Measurements from ENCODE around the gene CIDEA. TPM values are rescaled to one million over a fixed set of nuclear protein-coding genes. Genes with fewer than 3 reads are reported as not detected.

Gene CIDEA
- total RNA-seq, 1 donor from 2014 or later: not detected

GRCh38 chr18:12305930-12306629 is 51.9 kb downstream of the CIDEA start:
- no peak for DNase-seq (ENCODE audit: low spot score in 2 of 2)
- intact Hi-C loops (cut with DNase I): loop anchor here (10.0 kb wide), 1 partner anchor 451 kb away; the partner anchor contains the start of gene CHMP1B
- no peak for TF ChIP-seq CTCF (IDR thresholded peaks at IDR 0.05)
- Histone ChIP-seq H3K27me3 (no peaks in the 10 kb centered on the region), H3K4me3 (peak overlapping the region in 1 of 2 donors; percentile 95), H3K27ac (no peak overlapping the region), H3K9me3 (no peaks in the 10 kb centered on the region), H3K36me3 (peaks cover 4 to 11% of the 10 kb centered on the region in 2 donors), H3K4me1 (peaks cover 14 to 15% of the 10 kb centered on the region in 2 donors)

- peak in 1 of 2 donors; percentile 84 for DNase-seq (ENCODE audit: low spot score in 2 of 2)
- peaks cover 15% of the 10 kb centered on the region in 2 donors for H3K4me1 ChIP-seq
- H3K27me3 ChIP-seq: no peaks in the 10 kb centered on the region
- H3K36me3 ChIP-seq: peaks cover 14 to 21% of the 10 kb centered on the region in 2 donors
- peak overlapping the region; percentile 97 to 98 for H3K27ac ChIP-seq
- intact Hi-C loops (cut with DNase I): loop anchor here (10.0 kb wide), 1 partner anchor 452 kb away; the partner anchor contains the start of gene CHMP1B
- H3K9me3 ChIP-seq: peaks cover 0 to 8% of the 10 kb centered on the region in 2 donors
- peak in 1 of 3 experiments; percentile 12 for TF ChIP-seq CTCF (IDR thresholded peaks at IDR 0.05)
- peak overlapping the region; percentile 72 to 95 for H3K4me3 ChIP-seq
Observed at GRCh38 chr18:12306752-12307700, 52.9 kb downstream of the CIDEA start.

- intact Hi-C loops (cut with DNase I): loop anchor here (1.0 to 10.0 kb wide), 5 partner anchors 20 to 453 kb away; partner anchors contain the start of genes AFG3L2 and CHMP1B
- H3K4me1 ChIP-seq: peaks cover 15% of the 10 kb centered on the region in 2 donors
Observed at GRCh38 chr18:12307701-12308385, 53.7 kb downstream of the CIDEA start, which contains the start of gene TUBB6. TUBB6 (plus strand) TSS chr18:12308241; CDS start chr18:12308293, 52 bp downstream.

DNA sequence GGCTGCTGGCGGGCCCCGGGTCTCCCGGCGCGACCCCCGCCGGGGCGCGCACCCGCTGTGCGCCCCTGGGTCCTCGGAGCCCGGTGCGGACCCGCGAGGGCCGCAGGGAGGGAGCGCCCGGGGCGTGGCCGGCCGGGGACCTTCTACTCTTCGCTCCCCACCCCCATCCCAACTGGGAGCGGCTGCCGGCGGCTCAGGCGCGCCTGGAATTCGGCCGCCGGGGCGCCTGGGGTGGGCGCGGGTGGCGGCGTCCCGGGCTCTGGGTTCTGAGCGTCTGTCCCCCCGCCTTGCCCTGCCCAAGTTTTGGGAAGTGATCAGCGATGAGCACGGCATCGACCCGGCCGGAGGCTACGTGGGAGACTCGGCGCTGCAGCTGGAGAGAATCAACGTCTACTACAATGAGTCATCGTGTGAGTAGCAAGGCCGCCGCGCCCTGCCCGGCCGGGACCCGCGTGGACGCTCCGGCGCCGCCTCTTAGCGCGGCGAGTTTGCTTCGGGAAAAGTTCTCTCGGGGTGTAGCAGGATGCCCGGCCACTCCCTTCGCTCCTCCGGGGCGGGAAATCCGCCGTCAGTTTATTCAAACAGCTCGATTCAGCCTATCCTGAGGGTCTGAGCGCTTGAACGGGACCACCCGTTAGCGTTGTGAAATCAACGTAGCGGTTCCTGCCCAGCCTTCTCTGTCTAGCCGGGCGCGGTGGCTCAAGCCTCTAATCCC is 54.4 kb downstream of the CIDEA start:
- intact Hi-C loops (cut with DNase I): loop anchor here (1.0 to 10.0 kb wide), 5 partner anchors 20 to 454 kb away; partner anchors contain the start of genes AFG3L2 and CHMP1B
- no peaks in the 10 kb centered on the region for H3K27me3 ChIP-seq

More at GRCh38 chr18:12307701-12308385, 53.7 kb downstream of the CIDEA start, which contains the start of gene TUBB6:
- DNase-seq (ENCODE audit: low spot score in 2 of 2): peak in 1 of 2 donors; percentile 88
- Histone ChIP-seq H3K4me3 (peak within 1 kb of the TSS; percentile 72 to 95), H3K9me3 (peaks cover 5 to 14% of the 10 kb centered on the region in 2 donors), H3K27me3 (no peaks in the 10 kb centered on the region), H3K36me3 (peaks cover 20 to 28% of the 10 kb centered on the region in 2 donors), H3K27ac (peak within 1 kb of the TSS; percentile 97 to 98)
- no peak for TF ChIP-seq CTCF (IDR thresholded peaks at IDR 0.05)

More for the DNA sequence above, 54.4 kb downstream of the CIDEA start:
- DNase-seq (ENCODE audit: low spot score in 2 of 2): peak; percentile 29 to 95
- H3K4me3 ChIP-seq: peak overlapping the region; percentile 72 to 95
- H3K36me3 ChIP-seq: peaks cover 24 to 33% of the 10 kb centered on the region in 2 donors
- H3K4me1 ChIP-seq: peaks cover 15 to 20% of the 10 kb centered on the region in 2 donors
- no peak for TF ChIP-seq CTCF (IDR thresholded peaks at IDR 0.05)
- peak overlapping the region; percentile 97 to 98 for H3K27ac ChIP-seq
- H3K9me3 ChIP-seq: peaks cover 5 to 14% of the 10 kb centered on the region in 2 donors
